Measurements from ENCODE around the gene LBHD1.
A peak's percentile ranks its signal among the peaks of the same experiment; 100 is the strongest.
"Not testable (repeated sequence)": the region's sequence is repeated elsewhere in the genome, so short reads cannot be mapped to it uniquely, and the experiment has no call there.

The LBHD1 gene

DNA sequence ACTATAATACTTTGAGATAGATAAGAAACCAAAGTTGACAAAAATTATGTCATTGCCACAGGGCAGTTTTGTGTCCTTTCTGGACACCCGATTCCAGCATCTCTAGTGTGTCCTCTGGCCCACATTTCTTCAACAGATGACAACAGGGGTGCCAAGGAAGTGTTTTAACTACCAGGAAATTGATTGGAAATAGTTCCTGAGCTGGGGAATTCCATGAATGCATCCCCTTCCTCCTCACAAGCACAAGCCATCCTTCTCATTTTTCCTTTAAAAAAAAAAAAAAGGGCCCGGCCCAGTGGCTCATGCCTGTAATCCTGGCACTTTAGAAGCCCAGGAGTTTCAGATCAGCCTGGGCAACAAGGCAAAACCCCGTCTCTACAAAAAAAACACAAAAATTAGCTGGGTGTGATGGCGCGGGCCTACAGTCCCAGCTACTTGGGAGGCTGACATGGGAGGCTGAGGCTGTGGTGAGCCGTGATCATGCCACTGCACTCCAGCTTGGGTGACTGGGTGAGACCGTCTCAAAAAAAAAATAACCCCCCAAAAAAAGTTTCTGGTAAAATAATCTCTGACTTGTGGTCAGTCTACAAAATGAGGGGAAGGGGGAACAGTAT, 49.5 kb downstream of the LBHD1 start:
- peak overlapping the region; percentile 88 for H3K27ac ChIP-seq
- no peak for DNase-seq (ENCODE audit: low read depth, low spot score)

DNA sequence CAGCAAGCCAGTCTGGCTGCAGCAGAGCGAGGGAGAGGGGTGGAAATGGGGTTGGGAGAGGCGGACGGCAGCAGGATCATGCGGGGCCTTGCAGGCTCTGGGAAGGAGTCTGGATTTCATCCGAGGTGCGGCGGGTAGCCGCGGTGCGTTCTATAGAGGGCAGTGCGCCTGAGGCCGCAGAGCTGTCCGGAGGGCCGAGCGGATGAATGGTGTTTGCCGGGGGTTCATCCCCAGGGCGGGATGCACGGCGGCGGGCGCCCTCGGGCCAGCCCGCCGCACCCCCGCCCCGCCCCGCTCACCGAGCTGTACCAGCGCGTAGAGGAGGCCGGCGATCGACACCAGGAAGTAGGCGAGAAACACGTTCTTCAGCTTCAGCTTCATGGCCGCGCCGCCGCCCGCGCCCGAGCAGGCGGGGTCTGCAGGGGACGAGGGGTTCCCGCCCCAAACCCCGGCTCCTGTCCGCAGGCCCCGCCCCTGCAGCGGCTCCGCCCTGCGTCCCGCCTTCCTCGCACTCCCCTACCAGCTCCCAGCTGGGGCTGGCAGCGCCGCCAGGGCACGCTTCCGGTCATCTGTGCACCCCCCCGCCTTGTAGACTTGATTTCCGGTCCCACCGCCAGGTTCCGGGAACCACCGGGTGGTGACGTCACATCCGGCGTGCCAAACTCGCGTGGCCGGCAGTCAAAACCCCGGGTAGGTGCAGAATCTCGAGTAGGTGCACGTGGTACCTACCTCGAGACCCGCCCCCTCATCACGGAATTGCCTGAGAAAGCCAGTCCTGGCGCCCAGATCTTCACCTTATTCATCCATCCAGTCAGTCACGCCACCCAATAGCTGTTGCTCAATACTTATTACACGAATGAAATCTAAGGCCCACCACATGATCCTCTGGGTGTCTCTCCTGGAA, 50.2 kb downstream of the LBHD1 start, which contains the start of gene B3GAT3:
TSS of gene B3GAT3 (minus strand) at position 420 of the 904 bp plus-strand sequence. CDS start at position 381, 39 bp downstream.
- DNase-seq (ENCODE audit: low read depth, low spot score), result peak; percentile 97

DNA sequence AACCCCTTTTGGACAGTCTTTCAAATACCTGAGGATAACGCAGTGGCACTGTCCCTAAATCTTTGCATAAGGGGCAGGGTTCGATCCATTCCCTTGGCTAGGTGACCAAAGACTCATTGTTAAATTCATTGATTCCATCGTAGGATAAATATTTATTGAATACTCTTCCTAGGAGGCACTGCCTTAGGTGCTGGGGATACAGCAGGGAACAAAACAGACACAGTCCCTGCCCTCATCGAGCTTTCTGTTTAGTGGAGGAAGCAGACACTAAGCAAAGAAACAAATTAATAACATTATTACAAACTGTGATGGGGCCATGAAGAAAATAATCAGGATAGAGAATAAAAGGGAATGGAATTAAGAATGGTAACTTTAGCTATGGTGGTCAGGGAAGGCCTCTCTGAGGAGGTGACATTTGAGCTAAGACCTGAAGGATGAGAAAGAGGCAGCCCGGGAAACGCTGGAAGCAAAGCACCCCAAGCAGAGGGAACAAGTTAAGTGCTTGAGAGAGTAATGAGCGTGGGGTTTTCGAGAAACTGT, 51.0 kb downstream of the LBHD1 start:
- DNase-seq (ENCODE audit: low read depth, low spot score), result no peak
- peak overlapping the region; percentile 88 for H3K27ac ChIP-seq

More for the DNA sequence above, 50.2 kb downstream of the LBHD1 start, which contains the start of gene B3GAT3:
- peak within 1 kb of the TSS; percentile 88 for H3K27ac ChIP-seq

DNA sequence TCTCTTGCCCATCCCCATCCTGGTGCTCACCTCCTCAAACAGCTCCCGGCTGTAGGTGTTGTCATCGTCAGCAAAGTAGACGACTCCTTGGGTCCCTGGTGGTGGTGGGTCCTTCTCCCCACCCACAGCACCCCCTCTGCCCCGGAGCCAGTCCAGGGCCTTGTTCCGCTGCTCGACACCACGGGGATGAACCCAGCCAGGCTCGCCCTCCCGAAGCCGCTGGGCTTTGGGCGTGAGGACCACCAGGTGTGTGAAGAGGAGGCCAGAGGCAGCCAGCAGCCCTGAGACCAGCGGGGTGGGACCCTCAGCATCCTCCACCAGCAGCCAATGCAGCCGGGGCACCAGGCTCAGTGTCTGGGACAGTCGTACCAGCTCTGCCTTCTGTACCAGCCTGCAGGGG, 55.1 kb downstream of the LBHD1 start:
- DNase-seq (ENCODE audit: low read depth, low spot score); H3K27ac ChIP-seq: not testable (repeated sequence)

DNA sequence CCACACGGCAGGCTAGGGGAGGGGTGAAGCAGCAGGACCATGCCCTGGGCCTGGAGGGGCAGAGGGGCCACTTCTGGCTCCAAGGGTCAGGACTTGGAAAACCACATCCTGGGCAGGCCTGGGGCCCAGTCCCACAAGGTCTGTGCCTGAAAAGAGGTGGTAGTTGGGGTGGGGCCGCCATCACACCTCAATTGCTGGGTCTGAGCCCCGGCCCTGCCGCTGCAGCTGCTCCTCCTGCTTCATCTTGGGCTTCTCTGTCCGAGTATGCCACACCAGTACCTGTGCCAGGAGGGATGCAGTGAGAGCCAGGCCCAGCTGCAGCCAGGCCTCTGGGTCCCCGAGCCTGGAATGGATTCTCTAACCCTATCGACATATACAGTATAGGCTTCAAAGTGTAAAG, 56.5 kb downstream of the LBHD1 start:
- DNase-seq (ENCODE audit: low read depth, low spot score), result no peak
- H3K27ac ChIP-seq, result no peak overlapping the region

DNA sequence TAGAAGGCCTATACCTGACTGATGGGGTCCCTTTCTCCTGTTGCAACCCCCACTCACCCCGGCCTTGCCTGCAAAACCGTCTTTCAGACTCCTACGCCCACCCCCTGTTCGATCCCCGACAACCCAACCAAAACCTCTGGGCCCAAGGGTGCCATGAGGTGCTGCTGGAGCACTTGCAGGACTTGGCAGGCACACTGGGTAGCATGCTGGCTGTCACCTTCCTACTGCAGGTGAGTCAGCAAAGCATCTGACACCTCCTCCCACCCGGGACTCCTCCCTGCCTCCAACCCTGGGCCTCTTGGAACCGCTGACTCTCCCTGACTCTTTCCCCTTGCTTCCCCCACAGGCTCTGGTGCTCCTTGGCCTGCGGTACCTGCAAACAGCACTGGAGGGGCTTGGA, 57.8 kb downstream of the LBHD1 start:
- no peak overlapping the region for H3K27ac ChIP-seq

DNA sequence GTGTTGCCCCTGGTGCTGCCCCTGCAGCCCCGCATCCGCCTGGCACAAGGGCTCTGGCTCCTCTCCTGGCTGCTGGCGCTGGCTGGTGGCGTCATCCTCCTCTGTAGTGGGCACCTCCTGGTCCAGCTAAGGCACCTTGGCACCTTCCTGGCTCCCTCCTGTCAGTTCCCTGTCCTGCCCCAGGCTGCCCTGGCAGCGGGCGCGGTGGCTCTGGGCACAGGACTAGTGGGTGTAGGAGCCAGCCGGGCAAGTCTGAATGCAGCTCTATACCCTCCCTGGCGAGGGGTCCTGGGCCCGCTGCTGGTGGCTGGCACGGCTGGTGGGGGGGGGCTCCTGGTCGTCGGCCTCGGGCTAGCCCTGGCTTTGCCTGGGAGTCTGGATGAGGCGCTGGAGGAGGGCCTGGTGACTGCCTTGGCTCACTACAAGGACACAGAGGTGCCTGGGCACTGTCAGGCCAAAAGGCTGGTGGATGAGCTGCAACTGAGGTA, 58.7 kb downstream of the LBHD1 start:
- no peak for DNase-seq (ENCODE audit: low read depth, low spot score)
- peak overlapping the region; percentile 67 for H3K27ac ChIP-seq

More for the DNA sequence above, 57.8 kb downstream of the LBHD1 start:
- peak; percentile 33 for DNase-seq (ENCODE audit: low read depth, low spot score)

Data from epithelial cell of prostate (primary cell).